Progenitor cell of endocrine pancreas (in vitro differentiated cells): ENCODE measurements around the gene GTPBP3. TPM values are rescaled to one million over a fixed set of nuclear protein-coding genes. Genes with fewer than 3 reads are reported as not detected.

Source experiments
- DNase-seq: peaks from one replicate; pipeline ENCODE4 v3.0.0; 2021; ENCODE audit warnings: low spot score; ENCODE audit not compliant: unreplicated experiment
- H3K27ac Mint-ChIP-seq: 2 replicates; pipeline ENCODE4 v1.8.0; 2021; ENCODE audit warnings: mild to moderate bottlenecking, moderate library complexity, mixed read lengths
- H3K27me3 Mint-ChIP-seq: 2 replicates; pipeline ENCODE4 v1.8.0; 2021; ENCODE audit warnings: mixed read lengths
- H3K36me3 Mint-ChIP-seq: 2 replicates; pipeline ENCODE4 v1.8.0; 2022; ENCODE audit warnings: mixed read lengths; ENCODE audit not compliant: insufficient read depth
- H3K4me1 Mint-ChIP-seq: 2 replicates; pipeline ENCODE4 v1.8.0; 2021; ENCODE audit warnings: low read depth, mixed read lengths
- H3K4me3 Mint-ChIP-seq: 2 replicates; pipeline ENCODE4 v1.8.0; 2021; ENCODE audit warnings: low read depth, mild to moderate bottlenecking, moderate library complexity, mixed read lengths
- H3K9me3 Mint-ChIP-seq: 2 replicates; pipeline ENCODE4 v1.8.0; 2021; ENCODE audit warnings: low read depth, mixed read lengths
- CTCF ChIP-seq: fragments of 200-600 bp; sonication (generic); IDR thresholded peaks from one replicate; pipeline ENCODE4 v1.5.0; 2021; ENCODE audit warnings: antibody characterized with exemption, mild to moderate bottlenecking; ENCODE audit not compliant: unreplicated experiment
- total RNA-seq: library from RNA; stranded (reverse); gene quantifications from 2 replicates; pipeline ENCODE4 v1.2.1, GENCODE V29; 2021

GTPBP3 gene
- total RNA-seq, 1 donor from 2014 or later, result 44.5 TPM

- Mint-ChIP-seq H3K9me3 (no peaks in the 10 kb centered on the region), H3K4me3 (peak within 1 kb of the TSS; percentile 88), H3K4me1 (peaks cover 25% of the 10 kb centered on the region), H3K27me3 (no peaks in the 10 kb centered on the region), H3K27ac (peak within 1 kb of the TSS; percentile 91), H3K36me3 (no peaks in the 10 kb centered on the region)
- DNase-seq, result peak; percentile 96
- peak; percentile 77 for TF ChIP-seq CTCF
Measured at GRCh38 chr19:17305517-17306284, 31.7 kb upstream of the GTPBP3 start, which contains the start of gene MRPL34. MRPL34 (plus strand) TSS chr19:17305872; CDS start chr19:17305893, 21 bp downstream.

DNA sequence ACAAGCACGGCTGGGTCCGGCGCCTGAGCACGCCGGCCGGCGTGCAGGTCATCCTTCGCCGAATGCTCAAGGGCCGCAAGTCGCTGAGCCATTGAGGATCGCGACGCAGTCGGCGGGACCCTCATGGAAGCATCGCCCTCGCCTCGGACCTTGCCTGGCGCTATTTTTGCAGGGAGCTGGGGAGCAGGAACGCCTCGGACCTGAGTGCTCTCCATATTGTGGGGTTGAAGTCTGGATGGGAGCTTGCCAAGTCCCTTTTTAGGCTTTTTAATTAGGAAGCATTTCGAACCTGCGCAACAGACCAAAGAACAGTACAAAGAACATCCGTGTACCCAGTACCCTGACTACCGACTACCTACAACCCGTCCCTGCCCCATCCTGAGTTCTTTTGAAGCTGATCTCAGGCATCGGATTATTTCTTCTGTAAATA, 31.1 kb upstream of the GTPBP3 start:
- peak overlapping the region; percentile 88 for H3K4me3 Mint-ChIP-seq
- peaks cover 27% of the 10 kb centered on the region for H3K4me1 Mint-ChIP-seq
- TF ChIP-seq CTCF, result no peak
- DNase-seq, result no peak
- H3K36me3 Mint-ChIP-seq, result no peaks in the 10 kb centered on the region
- H3K27ac Mint-ChIP-seq, result peak overlapping the region; percentile 91
- no peaks in the 10 kb centered on the region for H3K9me3 Mint-ChIP-seq
- no peaks in the 10 kb centered on the region for H3K27me3 Mint-ChIP-seq

DNA sequence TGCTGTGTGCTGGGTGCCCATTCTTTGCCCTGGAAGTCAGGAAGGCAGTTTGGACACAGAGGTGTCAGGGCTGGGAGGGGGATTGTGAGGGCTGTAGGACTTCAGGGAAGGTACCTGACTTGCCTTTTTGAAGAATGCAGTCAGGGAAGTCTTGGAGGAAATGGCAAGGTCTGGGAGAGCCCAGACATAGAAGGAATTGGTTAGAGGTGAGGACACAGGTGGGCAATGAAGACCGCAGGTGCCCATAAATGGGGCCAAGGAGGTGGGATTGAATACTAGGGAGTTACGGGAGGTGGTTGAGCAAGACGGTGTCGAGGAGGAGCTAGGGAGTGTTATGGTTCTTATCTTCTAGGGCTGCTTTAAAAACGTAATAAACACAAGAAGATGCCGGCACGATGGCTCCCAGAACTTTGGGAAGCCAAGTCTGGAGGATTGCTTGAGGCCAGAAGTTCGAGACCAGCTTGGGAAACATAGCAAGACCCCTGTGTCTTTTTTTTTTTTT, 29.4 kb upstream of the GTPBP3 start:
- no peak for TF ChIP-seq CTCF
- peak overlapping the region; percentile 5 for H3K27ac Mint-ChIP-seq
- no peaks in the 10 kb centered on the region for H3K27me3 Mint-ChIP-seq
- peak overlapping the region; percentile 88 for H3K4me3 Mint-ChIP-seq
- H3K36me3 Mint-ChIP-seq, result no peaks in the 10 kb centered on the region
- no peaks in the 10 kb centered on the region for H3K9me3 Mint-ChIP-seq
- no peak for DNase-seq
- H3K4me1 Mint-ChIP-seq, result peaks cover 24% of the 10 kb centered on the region

DNA sequence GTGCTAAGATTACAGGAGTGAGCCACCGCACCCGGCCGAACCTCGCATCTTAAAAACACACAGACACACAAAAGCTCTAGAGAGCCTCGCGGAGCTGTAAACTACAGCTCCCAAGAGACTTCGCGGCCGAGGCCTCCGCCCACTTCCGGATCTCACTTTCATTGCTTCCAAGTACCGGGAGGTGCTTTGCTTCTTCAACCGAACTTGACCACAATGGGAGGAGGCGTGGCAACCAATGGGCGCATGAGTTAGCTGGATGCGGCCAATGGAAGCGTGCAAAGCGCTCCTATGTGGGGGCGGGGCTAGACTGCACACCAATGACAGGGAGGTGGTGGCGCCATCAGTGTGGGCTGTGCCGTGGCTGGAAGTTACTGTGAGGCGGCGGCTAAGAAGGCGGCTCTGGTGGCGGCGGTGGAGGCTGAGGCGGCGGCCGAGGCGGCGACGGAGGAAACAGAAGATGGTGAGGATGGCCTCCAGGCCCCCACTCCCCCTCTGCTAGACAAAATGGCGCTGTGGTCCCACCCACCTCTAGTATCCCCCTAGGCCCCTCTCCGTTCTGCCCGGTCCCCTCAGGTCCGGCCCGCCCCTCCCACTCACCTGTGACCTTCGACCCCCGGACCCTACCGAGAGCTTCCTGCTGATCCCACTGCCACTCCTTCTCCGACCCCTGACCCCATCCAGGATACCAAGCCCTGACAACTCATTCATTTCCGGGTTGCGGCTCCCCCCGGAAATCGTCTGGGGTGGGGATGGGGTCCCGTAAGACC, 28.0 kb upstream of the GTPBP3 start, which contains the start of gene DDA1:
Gene DDA1, plus strand, starts transcription at position 366 of the 767 bp plus-strand sequence. Its CDS starts 92 bp downstream, at position 458.
- no peaks in the 10 kb centered on the region for H3K27me3 Mint-ChIP-seq
- peak within 1 kb of the TSS; percentile 95 for H3K4me3 Mint-ChIP-seq
- peaks cover 23% of the 10 kb centered on the region for H3K4me1 Mint-ChIP-seq
- DNase-seq, result peak; percentile 97
- TF ChIP-seq CTCF, result no peak
- H3K9me3 Mint-ChIP-seq, result no peaks in the 10 kb centered on the region
- H3K36me3 Mint-ChIP-seq, result peaks cover 4% of the 10 kb centered on the region
- peak within 1 kb of the TSS; percentile 93 for H3K27ac Mint-ChIP-seq

- peaks cover 23% of the 10 kb centered on the region for H3K4me1 Mint-ChIP-seq
- TF ChIP-seq CTCF, result no peak
- H3K27ac Mint-ChIP-seq, result peak overlapping the region; percentile 93
- H3K9me3 Mint-ChIP-seq, result no peaks in the 10 kb centered on the region
- peaks cover 4% of the 10 kb centered on the region for H3K36me3 Mint-ChIP-seq
- DNase-seq, result no peak
- H3K27me3 Mint-ChIP-seq, result no peaks in the 10 kb centered on the region
- H3K4me3 Mint-ChIP-seq, result peak overlapping the region; percentile 95
Measured at GRCh38 chr19:17309965-17310461, 27.3 kb upstream of the GTPBP3 start.
